ENCODE results near the gene SLC52A3.
"Not testable (repeated sequence)": the region's sequence is repeated elsewhere in the genome, so short reads cannot be mapped to it uniquely, and the experiment has no call there.

SLC52A3 gene

GRCh38 chr20:725491-725890 lies 42.8 kb downstream of the SLC52A3 start:
- no peak for FAIRE-seq

- FAIRE-seq, result not testable (repeated sequence)
These were observed 43.5 kb downstream of the SLC52A3 start for GRCh38 chr20:724797-725196.

- FAIRE-seq, result no peak
These were observed 44.5 kb downstream of the SLC52A3 start for GRCh38 chr20:723756-724155.

GRCh38 chr20:722822-723644 lies 45.3 kb downstream of the SLC52A3 start:
- FAIRE-seq, result no peak

GRCh38 chr20:721876-722275 lies 46.4 kb downstream of the SLC52A3 start:
- FAIRE-seq, result no peak

- no peak for FAIRE-seq
These were observed 48.5 kb downstream of the SLC52A3 start for GRCh38 chr20:719816-720215.

GRCh38 chr20:719068-719467 lies 49.2 kb downstream of the SLC52A3 start:
- no peak for FAIRE-seq

GRCh38 chr20:717832-718231 lies 50.5 kb downstream of the SLC52A3 start:
- FAIRE-seq, result no peak

- FAIRE-seq, result no peak
These were observed 51.0 kb downstream of the SLC52A3 start for GRCh38 chr20:717271-717670.

- no peak for FAIRE-seq
These were observed 53.8 kb downstream of the SLC52A3 start for GRCh38 chr20:714453-714852.

GRCh38 chr20:711576-711975 lies 56.7 kb downstream of the SLC52A3 start:
- no peak for FAIRE-seq

GRCh38 chr20:710780-711450 lies 57.4 kb downstream of the SLC52A3 start:
- no peak for FAIRE-seq
